ENCODE measurements around the gene TTLL5.

DNA sequence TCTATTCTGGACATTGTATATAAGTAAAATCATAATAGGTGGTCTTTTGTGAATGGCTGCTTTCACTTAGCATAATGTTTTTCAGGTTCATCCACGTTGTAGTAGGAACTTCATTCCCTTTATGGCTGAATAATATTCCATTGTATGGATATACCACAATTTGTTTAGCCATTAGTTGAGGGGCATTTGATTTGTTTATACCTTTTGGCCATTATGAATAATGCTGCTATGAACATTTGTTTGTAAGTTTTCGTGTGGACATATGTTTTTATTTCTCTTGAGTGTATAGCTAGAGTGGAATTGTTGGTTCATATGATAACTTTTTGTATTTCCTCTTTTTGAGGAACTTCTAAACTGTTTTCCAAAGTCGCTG is 123.3 kb downstream of the TTLL5 start:
- TF ChIP-seq, protein P1, sequence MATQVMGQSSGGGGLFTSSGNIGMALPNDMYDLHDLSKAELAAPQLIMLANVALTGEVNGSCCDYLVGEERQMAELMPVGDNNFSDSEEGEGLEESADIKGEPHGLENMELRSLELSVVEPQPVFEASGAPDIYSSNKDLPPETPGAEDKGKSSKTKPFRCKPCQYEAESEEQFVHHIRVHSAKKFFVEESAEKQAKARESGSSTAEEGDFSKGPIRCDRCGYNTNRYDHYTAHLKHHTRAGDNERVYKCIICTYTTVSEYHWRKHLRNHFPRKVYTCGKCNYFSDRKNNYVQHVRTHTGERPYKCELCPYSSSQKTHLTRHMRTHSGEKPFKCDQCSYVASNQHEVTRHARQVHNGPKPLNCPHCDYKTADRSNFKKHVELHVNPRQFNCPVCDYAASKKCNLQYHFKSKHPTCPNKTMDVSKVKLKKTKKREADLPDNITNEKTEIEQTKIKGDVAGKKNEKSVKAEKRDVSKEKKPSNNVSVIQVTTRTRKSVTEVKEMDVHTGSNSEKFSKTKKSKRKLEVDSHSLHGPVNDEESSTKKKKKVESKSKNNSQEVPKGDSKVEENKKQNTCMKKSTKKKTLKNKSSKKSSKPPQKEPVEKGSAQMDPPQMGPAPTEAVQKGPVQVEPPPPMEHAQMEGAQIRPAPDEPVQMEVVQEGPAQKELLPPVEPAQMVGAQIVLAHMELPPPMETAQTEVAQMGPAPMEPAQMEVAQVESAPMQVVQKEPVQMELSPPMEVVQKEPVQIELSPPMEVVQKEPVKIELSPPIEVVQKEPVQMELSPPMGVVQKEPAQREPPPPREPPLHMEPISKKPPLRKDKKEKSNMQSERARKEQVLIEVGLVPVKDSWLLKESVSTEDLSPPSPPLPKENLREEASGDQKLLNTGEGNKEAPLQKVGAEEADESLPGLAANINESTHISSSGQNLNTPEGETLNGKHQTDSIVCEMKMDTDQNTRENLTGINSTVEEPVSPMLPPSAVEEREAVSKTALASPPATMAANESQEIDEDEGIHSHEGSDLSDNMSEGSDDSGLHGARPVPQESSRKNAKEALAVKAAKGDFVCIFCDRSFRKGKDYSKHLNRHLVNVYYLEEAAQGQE (IDR thresholded peaks at IDR 0.05; ENCODE audit: low read depth, low read length), result no peak
- TF ChIP-seq, protein P2, sequence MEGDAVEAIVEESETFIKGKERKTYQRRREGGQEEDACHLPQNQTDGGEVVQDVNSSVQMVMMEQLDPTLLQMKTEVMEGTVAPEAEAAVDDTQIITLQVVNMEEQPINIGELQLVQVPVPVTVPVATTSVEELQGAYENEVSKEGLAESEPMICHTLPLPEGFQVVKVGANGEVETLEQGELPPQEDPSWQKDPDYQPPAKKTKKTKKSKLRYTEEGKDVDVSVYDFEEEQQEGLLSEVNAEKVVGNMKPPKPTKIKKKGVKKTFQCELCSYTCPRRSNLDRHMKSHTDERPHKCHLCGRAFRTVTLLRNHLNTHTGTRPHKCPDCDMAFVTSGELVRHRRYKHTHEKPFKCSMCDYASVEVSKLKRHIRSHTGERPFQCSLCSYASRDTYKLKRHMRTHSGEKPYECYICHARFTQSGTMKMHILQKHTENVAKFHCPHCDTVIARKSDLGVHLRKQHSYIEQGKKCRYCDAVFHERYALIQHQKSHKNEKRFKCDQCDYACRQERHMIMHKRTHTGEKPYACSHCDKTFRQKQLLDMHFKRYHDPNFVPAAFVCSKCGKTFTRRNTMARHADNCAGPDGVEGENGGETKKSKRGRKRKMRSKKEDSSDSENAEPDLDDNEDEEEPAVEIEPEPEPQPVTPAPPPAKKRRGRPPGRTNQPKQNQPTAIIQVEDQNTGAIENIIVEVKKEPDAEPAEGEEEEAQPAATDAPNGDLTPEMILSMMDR (IDR thresholded peaks at IDR 0.05 in 2 of 3, conservative IDR thresholded peaks at IDR 0.05 in 1 of 3; ENCODE audit: control insufficient read depth in 2 of 3, extremely low read depth in 1 of 3, insufficient read depth in 1 of 3, low read depth in 3 of 3, low read length in 3 of 3), result no peak
- no peak for TF ChIP-seq NRF1 (conservative IDR thresholded peaks at IDR 0.05; ENCODE audit: low read depth, low read length)
- TF ChIP-seq, protein P3, sequence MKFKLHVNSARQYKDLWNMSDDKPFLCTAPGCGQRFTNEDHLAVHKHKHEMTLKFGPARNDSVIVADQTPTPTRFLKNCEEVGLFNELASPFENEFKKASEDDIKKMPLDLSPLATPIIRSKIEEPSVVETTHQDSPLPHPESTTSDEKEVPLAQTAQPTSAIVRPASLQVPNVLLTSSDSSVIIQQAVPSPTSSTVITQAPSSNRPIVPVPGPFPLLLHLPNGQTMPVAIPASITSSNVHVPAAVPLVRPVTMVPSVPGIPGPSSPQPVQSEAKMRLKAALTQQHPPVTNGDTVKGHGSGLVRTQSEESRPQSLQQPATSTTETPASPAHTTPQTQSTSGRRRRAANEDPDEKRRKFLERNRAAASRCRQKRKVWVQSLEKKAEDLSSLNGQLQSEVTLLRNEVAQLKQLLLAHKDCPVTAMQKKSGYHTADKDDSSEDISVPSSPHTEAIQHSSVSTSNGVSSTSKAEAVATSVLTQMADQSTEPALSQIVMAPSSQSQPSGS (IDR thresholded peaks at IDR 0.05; ENCODE audit: low read length), result no peak
- TF ChIP-seq, protein P4, sequence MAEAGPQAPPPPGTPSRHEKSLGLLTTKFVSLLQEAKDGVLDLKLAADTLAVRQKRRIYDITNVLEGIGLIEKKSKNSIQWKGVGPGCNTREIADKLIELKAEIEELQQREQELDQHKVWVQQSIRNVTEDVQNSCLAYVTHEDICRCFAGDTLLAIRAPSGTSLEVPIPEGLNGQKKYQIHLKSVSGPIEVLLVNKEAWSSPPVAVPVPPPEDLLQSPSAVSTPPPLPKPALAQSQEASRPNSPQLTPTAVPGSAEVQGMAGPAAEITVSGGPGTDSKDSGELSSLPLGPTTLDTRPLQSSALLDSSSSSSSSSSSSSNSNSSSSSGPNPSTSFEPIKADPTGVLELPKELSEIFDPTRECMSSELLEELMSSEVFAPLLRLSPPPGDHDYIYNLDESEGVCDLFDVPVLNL (IDR thresholded peaks at IDR 0.05; ENCODE audit: low read depth, low read length), result no peak
- no peak for TF ChIP-seq POLR2AphosphoS5 (IDR thresholded peaks at IDR 0.05; ENCODE audit: low read length)
- TF ChIP-seq, protein P5, sequence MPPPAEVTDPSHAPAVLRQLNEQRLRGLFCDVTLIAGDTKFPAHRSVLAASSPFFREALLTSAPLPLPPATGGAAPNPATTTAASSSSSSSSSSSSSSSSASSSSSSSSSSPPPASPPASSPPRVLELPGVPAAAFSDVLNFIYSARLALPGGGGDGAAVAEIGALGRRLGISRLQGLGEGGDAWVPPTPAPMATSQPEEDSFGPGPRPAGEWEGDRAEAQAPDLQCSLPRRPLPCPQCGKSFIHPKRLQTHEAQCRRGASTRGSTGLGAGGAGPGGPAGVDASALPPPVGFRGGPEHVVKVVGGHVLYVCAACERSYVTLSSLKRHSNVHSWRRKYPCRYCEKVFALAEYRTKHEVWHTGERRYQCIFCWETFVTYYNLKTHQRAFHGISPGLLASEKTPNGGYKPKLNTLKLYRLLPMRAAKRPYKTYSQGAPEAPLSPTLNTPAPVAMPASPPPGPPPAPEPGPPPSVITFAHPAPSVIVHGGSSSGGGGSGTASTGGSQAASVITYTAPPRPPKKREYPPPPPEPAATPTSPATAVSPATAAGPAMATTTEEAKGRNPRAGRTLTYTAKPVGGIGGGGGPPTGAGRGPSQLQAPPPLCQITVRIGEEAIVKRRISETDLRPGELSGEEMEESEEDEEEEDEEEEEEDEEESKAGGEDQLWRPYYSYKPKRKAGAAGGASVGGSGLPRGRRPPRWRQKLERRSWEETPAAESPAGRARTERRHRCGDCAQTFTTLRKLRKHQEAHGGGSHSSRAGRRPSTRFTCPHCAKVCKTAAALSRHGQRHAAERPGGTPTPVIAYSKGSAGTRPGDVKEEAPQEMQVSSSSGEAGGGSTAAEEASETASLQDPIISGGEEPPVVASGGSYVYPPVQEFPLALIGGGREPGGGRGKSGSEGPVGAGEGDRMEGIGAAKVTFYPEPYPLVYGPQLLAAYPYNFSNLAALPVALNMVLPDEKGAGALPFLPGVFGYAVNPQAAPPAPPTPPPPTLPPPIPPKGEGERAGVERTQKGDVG (CRISPR knock-in tag; IDR thresholded peaks at IDR 0.05), result no peak
- TF ChIP-seq RFX5 (IDR thresholded peaks at IDR 0.05; ENCODE audit: low read depth, low read length), result no peak
- TF ChIP-seq GABPA (IDR thresholded peaks at IDR 0.05; ENCODE audit: low read depth), result no peak
- TF ChIP-seq POLR2A (IDR thresholded peaks at IDR 0.05; ENCODE audit: low read depth, low read length), result no peak
- no peak for TF ChIP-seq ZNF24 (IDR thresholded peaks at IDR 0.05)
- TF ChIP-seq KAT2A (conservative IDR thresholded peaks at IDR 0.05; ENCODE audit: control insufficient read depth, low read depth, low read length), result no peak
